Activated CD4-positive, alpha-beta T cell treated with anti-CD3 and anti-CD28 coated beads, Interleukin-2, amount 50 U/mL, for 48 hours (primary cell): ENCODE results near the gene OR2A12.
"Not testable (repeated sequence)": the region's sequence is repeated elsewhere in the genome, so short reads cannot be mapped to it uniquely, and the experiment has no call there.

ENCODE experiments used
- DNase-seq, 2 experiments: peaks; one replicate each; pipeline ENCODE4 v3.0.0-alpha.2; 2020

The OR2A12 gene

GRCh38 chr7:144127714-144128334, 41.7 kb downstream of the OR2A12 start:
- DNase-seq = peak; percentile 95 to 96

GRCh38 chr7:144129601-144130000, 43.5 kb downstream of the OR2A12 start:
- DNase-seq = not testable (repeated sequence)

GRCh38 chr7:144130730-144131129, 44.7 kb downstream of the OR2A12 start:
- no peak for DNase-seq

- no peak for DNase-seq
These were observed 46.2 kb downstream of the OR2A12 start for GRCh38 chr7:144132262-144132661.

GRCh38 chr7:144133307-144133706, 47.2 kb downstream of the OR2A12 start:
- DNase-seq = no peak

GRCh38 chr7:144134116-144134515, 48.0 kb downstream of the OR2A12 start:
- DNase-seq = no peak

- DNase-seq = no peak
These were observed 51.4 kb downstream of the OR2A12 start for GRCh38 chr7:144137501-144137900.

GRCh38 chr7:144142187-144142586, 56.1 kb downstream of the OR2A12 start:
- DNase-seq = no peak

GRCh38 chr7:144144426-144144825, 58.3 kb downstream of the OR2A12 start:
- no peak for DNase-seq

- DNase-seq = no peak
These were observed 62.2 kb downstream of the OR2A12 start for GRCh38 chr7:144148224-144148827.
